HEK293 (cell line): ENCODE data around the gene PEX6.

Experiments
- CTCF ChIA-PET: fragments of 350-600 bp; formaldehyde crosslinking; extraction: SDS; loops from one replicate; lab custom pipeline; 2021; ENCODE audit warnings: antibody characterized with exemption; lab: Yijun Ruan, JAX
- POLR2A ChIA-PET: fragments of 300-600 bp; formaldehyde crosslinking; extraction: SDS; loops from one replicate; lab custom pipeline; 2020; ENCODE audit warnings: antibody characterized with exemption, inconsistent platforms; lab: Yijun Ruan, JAX
- H3K27ac ChIP-seq: fragments of 200-500 bp; sonication (Bioruptor generic); 2 replicates; pipeline ENCODE4 v1.5.1; 2014; ENCODE audit warnings: low read depth, low read length, control low read depth, inconsistent platforms; ENCODE audit errors: extremely low read depth
- H3K36me3 ChIP-seq, 2 experiments: fragments of 200-500 bp in 1 of 2; sonication (Bioruptor generic) in 1 of 2; 1 replicate in 1 of 2; 2 replicates in 1 of 2; pipeline ENCODE4 v1.5.1; 2014 to 2017; ENCODE audit warnings: inconsistent platforms in 2 of 2, low read length in 2 of 2; ENCODE audit not compliant: control insufficient read depth in 2 of 2, insufficient read depth in 1 of 2
- H3K4me1 ChIP-seq: fragments of 200-500 bp; sonication (Bioruptor generic); 2 replicates; pipeline ENCODE4 v1.5.1; 2014; ENCODE audit warnings: mild to moderate bottlenecking, low read length, inconsistent platforms; ENCODE audit not compliant: control insufficient read depth, insufficient read depth
- H3K4me3 ChIP-seq: 2 replicates; pipeline ENCODE4 v1.5.1; 2011; ENCODE audit warnings: low read depth, mild to moderate bottlenecking, control low read depth, low read length, moderate library complexity
- H3K9me3 ChIP-seq: fragments of 200-500 bp; sonication (Bioruptor generic); 2 replicates; pipeline ENCODE4 v1.5.1; 2014; ENCODE audit warnings: low read depth, low read length, inconsistent platforms; ENCODE audit not compliant: control insufficient read depth, insufficient read depth
- EGR2 ChIP-seq: fragments of 450-650 bp; formaldehyde crosslinking; IDR thresholded peaks from 2 replicates; pipeline ENCODE4 v1.5.1; 2016; ENCODE audit warnings: low read depth, missing biosample characterization, missing genetic modification characterization
- HOXA7 ChIP-seq: sonication (generic); formaldehyde crosslinking; IDR thresholded peaks from 2 replicates; pipeline ENCODE4 v1.8.1; 2022; ENCODE audit warnings: missing genetic modification reagents, borderline replicate concordance
- KLF7 ChIP-seq: fragments of 450-650 bp; formaldehyde crosslinking; IDR thresholded peaks from 2 replicates; pipeline ENCODE4 v1.5.1; 2016; ENCODE audit warnings: missing biosample characterization, missing genetic modification characterization, borderline replicate concordance
- MEIS1 ChIP-seq: sonication (generic); formaldehyde crosslinking; IDR thresholded peaks from 2 replicates; pipeline ENCODE4 v1.8.1; 2022; ENCODE audit warnings: missing genetic modification reagents, mild to moderate bottlenecking, borderline replicate concordance
- SALL2 ChIP-seq: fragments of 450-650 bp; formaldehyde crosslinking; IDR thresholded peaks from 2 replicates; pipeline ENCODE4 v1.5.0; 2017; ENCODE audit warnings: missing biosample characterization, mild to moderate bottlenecking, missing genetic modification characterization, borderline replicate concordance
- ZBTB1 ChIP-seq: fragments of 450-650 bp; formaldehyde crosslinking; IDR thresholded peaks from 2 replicates; pipeline ENCODE4 v1.5.1; 2016; ENCODE audit warnings: missing biosample characterization, missing genetic modification characterization
- ZFHX2 ChIP-seq: fragments of 450-650 bp; formaldehyde crosslinking; conservative IDR thresholded peaks from 2 replicates; pipeline ENCODE4 v1.5.1; 2016; ENCODE audit warnings: missing biosample characterization, missing genetic modification characterization
- ZFP41 ChIP-seq: fragments of 450-650 bp; formaldehyde crosslinking; IDR thresholded peaks from 2 replicates; pipeline ENCODE4 v1.5.1; 2016; ENCODE audit warnings: missing biosample characterization, missing genetic modification characterization, borderline replicate concordance
- ZNF138 ChIP-seq: fragments of 450-650 bp; formaldehyde crosslinking; IDR thresholded peaks from 2 replicates; pipeline ENCODE4 v1.5.1; 2016; ENCODE audit warnings: missing biosample characterization, missing genetic modification characterization, borderline replicate concordance
- ZNF214 ChIP-seq: fragments of 450-650 bp; formaldehyde crosslinking; IDR thresholded peaks from 2 replicates; pipeline ENCODE4 v1.5.1; 2017; ENCODE audit warnings: missing biosample characterization, mild to moderate bottlenecking, missing genetic modification characterization, borderline replicate concordance
- ZNF416 ChIP-seq: fragments of 450-650 bp; formaldehyde crosslinking; IDR thresholded peaks from 2 replicates; pipeline ENCODE4 v1.5.1; 2016; ENCODE audit warnings: missing biosample characterization, missing genetic modification characterization
- ZNF433 ChIP-seq: fragments of 450-650 bp; formaldehyde crosslinking; IDR thresholded peaks from 2 replicates; pipeline ENCODE4 v1.5.1; 2016; ENCODE audit warnings: missing biosample characterization, missing genetic modification characterization, low read depth
- ZNF548 ChIP-seq: fragments of 450-650 bp; formaldehyde crosslinking; IDR thresholded peaks from 2 replicates; pipeline ENCODE4 v1.5.1; 2016; ENCODE audit warnings: missing biosample characterization, missing genetic modification characterization
- ZNF571 ChIP-seq: fragments of 450-650 bp; formaldehyde crosslinking; IDR thresholded peaks from 2 replicates; pipeline ENCODE4 v1.5.0; 2017; ENCODE audit warnings: missing biosample characterization, missing genetic modification characterization
- ZNF585B ChIP-seq: fragments of 450-650 bp; formaldehyde crosslinking; IDR thresholded peaks from 2 replicates; pipeline ENCODE4 v1.5.1; 2016; ENCODE audit warnings: missing biosample characterization, missing genetic modification characterization
- ZNF610 ChIP-seq: fragments of 450-650 bp; formaldehyde crosslinking; IDR thresholded peaks from 2 replicates; pipeline ENCODE4 v1.5.1; 2016; ENCODE audit warnings: missing biosample characterization, missing genetic modification characterization, borderline replicate concordance
- ZNF624 ChIP-seq: fragments of 450-650 bp; formaldehyde crosslinking; IDR thresholded peaks from 2 replicates; pipeline ENCODE4 v1.5.1; 2017; ENCODE audit warnings: missing biosample characterization, missing genetic modification characterization
- TF ChIP-seq, protein P1 (sequence below): fragments of 450-650 bp; formaldehyde crosslinking; IDR thresholded peaks from 2 replicates; pipeline ENCODE4 v1.5.1; 2016; ENCODE audit warnings: missing biosample characterization, missing genetic modification characterization
- TF ChIP-seq, protein P2 (sequence below): fragments of 450-650 bp; formaldehyde crosslinking; IDR thresholded peaks from 2 replicates; pipeline ENCODE4 v1.5.1; 2016; ENCODE audit warnings: missing biosample characterization, missing genetic modification characterization
- TF ChIP-seq, protein P3 (sequence below): sonication (generic); formaldehyde crosslinking; IDR thresholded peaks from 2 replicates; pipeline ENCODE4 v1.8.1; 2022; ENCODE audit warnings: mild to moderate bottlenecking, moderate library complexity, missing genetic modification reagents
- TF ChIP-seq, protein P4 (sequence below): fragments of 450-650 bp; formaldehyde crosslinking; conservative IDR thresholded peaks from 2 replicates; pipeline ENCODE4 v1.5.1; 2016; ENCODE audit warnings: low read depth, missing biosample characterization, missing genetic modification characterization

The PEX6 gene

DNA sequence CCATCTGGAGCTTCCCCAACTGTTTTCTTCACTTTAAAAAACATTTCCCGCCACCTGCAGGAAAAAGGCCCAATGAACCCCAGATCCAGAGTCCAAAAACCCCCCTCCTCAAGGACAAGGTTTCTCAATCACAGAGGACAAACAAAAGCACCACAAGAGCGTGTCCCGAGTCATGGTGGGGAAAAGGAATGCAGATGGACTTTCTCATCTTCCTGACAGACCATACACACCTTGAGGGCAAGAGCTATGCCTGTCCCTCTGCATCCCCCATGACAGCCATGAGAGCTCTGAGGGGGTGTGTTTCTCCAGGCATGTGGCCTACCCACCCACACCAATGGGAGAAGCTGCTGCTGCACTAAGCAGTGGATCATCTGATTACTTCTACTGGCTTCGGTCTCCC is 9.0 kb downstream of the PEX6 start:
- no peak overlapping the region for H3K4me3 ChIP-seq
- no peaks in the 10 kb centered on the region for H3K4me1 ChIP-seq
- ChIA-PET POLR2A (interaction anchor here (2.0 to 4.2 kb wide), 2 partner anchors 9 to 14 kb away, joined by 7 to 20 read pairs; partner anchors contain the start of genes PEX6 and PPP2R5D), CTCF (no interaction called here)
- peaks cover 0 to 42% of the 10 kb centered on the region in 2 experiments; a peak in 2 of 3 replicates for H3K36me3 ChIP-seq
- H3K9me3 ChIP-seq: no peaks in the 10 kb centered on the region
- no peak overlapping the region for H3K27ac ChIP-seq
- 0 out of 2 replicates have a peak, but pooled peaks have one; percentile 33 for TF ChIP-seq EGR2 (tag by site-specific recombination)
- TF ChIP-seq ZFHX2 (tag by site-specific recombination): 0 out of 2 replicates have a peak, but pooled peaks have one; percentile 22
- TF ChIP-seq, protein P1, sequence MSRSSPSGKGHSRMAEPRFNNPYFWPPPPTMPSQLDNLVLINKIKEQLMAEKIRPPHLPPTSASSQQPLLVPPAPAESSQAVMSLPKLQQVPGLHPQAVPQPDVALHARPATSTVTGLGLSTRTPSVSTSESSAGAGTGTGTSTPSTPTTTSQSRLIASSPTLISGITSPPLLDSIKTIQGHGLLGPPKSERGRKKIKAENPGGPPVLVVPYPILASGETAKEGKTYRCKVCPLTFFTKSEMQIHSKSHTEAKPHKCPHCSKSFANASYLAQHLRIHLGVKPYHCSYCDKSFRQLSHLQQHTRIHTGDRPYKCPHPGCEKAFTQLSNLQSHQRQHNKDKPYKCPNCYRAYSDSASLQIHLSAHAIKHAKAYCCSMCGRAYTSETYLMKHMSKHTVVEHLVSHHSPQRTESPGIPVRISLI (tag by site-specific recombination): no peak
- no peak for TF ChIP-seq ZNF548 (tag by site-specific recombination)
- TF ChIP-seq, all 188 proteins: peak for 2

- no peak overlapping the region for H3K27ac ChIP-seq
- H3K4me1 ChIP-seq: no peaks in the 10 kb centered on the region
- ChIA-PET CTCF (no interaction called here), POLR2A (interaction anchor here (2.0 to 4.2 kb wide), 2 partner anchors 9 to 15 kb away, joined by 7 to 20 read pairs; partner anchors contain the start of genes PEX6 and PPP2R5D)
- peaks cover 0 to 44% of the 10 kb centered on the region in 2 experiments; a peak in 2 of 3 replicates for H3K36me3 ChIP-seq
- H3K9me3 ChIP-seq: no peaks in the 10 kb centered on the region
- TF ChIP-seq MEIS1 (CRISPR knock-in tag) (no peak), ZNF138 (tag by site-specific recombination) (no peak), ZBTB1 (tag by site-specific recombination) (no peak), ZNF585B (no peak), KLF7 (tag by site-specific recombination) (no peak), SALL2 (tag by site-specific recombination) (no peak), ZNF416 (no peak), HOXA7 (CRISPR knock-in tag) (no peak), ZFP41 (tag by site-specific recombination) (no peak), ZNF214 (tag by site-specific recombination) (no peak), ZNF571 (tag by site-specific recombination) (no peak), ZNF433 (tag by site-specific recombination) (no peak), ZNF624 (no peak), ZNF610 (tag by site-specific recombination) (no peak)
- TF ChIP-seq, protein P2, sequence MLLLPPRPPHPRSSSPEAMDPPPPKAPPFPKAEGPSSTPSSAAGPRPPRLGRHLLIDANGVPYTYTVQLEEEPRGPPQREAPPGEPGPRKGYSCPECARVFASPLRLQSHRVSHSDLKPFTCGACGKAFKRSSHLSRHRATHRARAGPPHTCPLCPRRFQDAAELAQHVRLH: no peak
- TF ChIP-seq, protein P3, sequence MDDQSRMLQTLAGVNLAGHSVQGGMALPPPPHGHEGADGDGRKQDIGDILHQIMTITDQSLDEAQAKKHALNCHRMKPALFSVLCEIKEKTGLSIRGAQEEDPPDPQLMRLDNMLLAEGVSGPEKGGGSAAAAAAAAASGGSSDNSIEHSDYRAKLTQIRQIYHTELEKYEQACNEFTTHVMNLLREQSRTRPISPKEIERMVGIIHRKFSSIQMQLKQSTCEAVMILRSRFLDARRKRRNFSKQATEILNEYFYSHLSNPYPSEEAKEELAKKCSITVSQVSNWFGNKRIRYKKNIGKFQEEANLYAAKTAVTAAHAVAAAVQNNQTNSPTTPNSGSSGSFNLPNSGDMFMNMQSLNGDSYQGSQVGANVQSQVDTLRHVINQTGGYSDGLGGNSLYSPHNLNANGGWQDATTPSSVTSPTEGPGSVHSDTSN (CRISPR knock-in tag): no peak
- TF ChIP-seq, protein P4, sequence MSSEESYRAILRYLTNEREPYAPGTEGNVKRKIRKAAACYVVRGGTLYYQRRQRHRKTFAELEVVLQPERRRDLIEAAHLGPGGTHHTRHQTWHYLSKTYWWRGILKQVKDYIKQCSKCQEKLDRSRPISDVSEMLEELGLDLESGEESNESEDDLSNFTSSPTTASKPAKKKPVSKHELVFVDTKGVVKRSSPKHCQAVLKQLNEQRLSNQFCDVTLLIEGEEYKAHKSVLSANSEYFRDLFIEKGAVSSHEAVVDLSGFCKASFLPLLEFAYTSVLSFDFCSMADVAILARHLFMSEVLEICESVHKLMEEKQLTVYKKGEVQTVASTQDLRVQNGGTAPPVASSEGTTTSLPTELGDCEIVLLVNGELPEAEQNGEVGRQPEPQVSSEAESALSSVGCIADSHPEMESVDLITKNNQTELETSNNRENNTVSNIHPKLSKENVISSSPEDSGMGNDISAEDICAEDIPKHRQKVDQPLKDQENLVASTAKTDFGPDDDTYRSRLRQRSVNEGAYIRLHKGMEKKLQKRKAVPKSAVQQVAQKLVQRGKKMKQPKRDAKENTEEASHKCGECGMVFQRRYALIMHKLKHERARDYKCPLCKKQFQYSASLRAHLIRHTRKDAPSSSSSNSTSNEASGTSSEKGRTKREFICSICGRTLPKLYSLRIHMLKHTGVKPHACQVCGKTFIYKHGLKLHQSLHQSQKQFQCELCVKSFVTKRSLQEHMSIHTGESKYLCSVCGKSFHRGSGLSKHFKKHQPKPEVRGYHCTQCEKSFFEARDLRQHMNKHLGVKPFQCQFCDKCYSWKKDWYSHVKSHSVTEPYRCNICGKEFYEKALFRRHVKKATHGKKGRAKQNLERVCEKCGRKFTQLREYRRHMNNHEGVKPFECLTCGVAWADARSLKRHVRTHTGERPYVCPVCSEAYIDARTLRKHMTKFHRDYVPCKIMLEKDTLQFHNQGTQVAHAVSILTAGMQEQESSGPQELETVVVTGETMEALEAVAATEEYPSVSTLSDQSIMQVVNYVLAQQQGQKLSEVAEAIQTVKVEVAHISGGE (tag by site-specific recombination): no peak
- no peak overlapping the region for H3K4me3 ChIP-seq
These were observed 9.6 kb downstream of the PEX6 start for GRCh38 chr6:42969431-42969830.
